HL-60 (cell line): ENCODE results near the gene U2AF1L4.

Experiments used
- GABPA ChIP-seq: IDR thresholded peaks from 2 replicates; pipeline ENCODE4 v1.6.1; 2012; ENCODE audit warnings: low read depth
- POLR2AphosphoS5 ChIP-seq: IDR thresholded peaks from 2 replicates; pipeline ENCODE4 v1.6.1; 2012; ENCODE audit warnings: low read depth
- REST ChIP-seq: IDR thresholded peaks from 2 replicates; pipeline ENCODE4 v1.6.1; 2012; ENCODE audit warnings: low read depth; ENCODE audit not compliant: insufficient replicate concordance
- SPI1 ChIP-seq: IDR thresholded peaks from 2 replicates; pipeline ENCODE4 v1.6.1; 2012; ENCODE audit warnings: low read depth, mild to moderate bottlenecking, borderline replicate concordance
- TF ChIP-seq, protein P1 (sequence below): IDR thresholded peaks from one replicate; pipeline ENCODE4 v1.5.1; 2011; ENCODE audit warnings: low read length, control low read depth, inconsistent platforms; ENCODE audit not compliant: insufficient read depth

DNA sequence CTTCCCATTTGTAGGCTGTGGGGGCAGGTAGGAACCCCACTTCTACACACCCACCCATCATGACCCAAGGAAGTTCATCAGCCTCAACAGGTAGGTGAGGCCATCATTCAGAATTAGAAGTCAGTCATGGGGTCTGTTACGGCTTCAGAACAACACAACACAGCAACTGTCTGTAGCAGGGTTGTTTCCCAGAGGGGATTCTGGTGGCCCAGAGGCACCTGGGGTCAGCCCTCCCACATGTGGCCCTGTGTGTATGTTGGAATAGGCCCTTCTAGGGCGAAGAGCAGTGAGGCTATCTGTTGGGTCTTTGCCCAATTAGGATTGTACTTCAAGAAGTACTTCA lies 6.4 kb downstream of the U2AF1L4 start:
- TF ChIP-seq, protein P1, sequence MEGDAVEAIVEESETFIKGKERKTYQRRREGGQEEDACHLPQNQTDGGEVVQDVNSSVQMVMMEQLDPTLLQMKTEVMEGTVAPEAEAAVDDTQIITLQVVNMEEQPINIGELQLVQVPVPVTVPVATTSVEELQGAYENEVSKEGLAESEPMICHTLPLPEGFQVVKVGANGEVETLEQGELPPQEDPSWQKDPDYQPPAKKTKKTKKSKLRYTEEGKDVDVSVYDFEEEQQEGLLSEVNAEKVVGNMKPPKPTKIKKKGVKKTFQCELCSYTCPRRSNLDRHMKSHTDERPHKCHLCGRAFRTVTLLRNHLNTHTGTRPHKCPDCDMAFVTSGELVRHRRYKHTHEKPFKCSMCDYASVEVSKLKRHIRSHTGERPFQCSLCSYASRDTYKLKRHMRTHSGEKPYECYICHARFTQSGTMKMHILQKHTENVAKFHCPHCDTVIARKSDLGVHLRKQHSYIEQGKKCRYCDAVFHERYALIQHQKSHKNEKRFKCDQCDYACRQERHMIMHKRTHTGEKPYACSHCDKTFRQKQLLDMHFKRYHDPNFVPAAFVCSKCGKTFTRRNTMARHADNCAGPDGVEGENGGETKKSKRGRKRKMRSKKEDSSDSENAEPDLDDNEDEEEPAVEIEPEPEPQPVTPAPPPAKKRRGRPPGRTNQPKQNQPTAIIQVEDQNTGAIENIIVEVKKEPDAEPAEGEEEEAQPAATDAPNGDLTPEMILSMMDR, result no peak
- no peak for TF ChIP-seq REST
- TF ChIP-seq POLR2AphosphoS5, result no peak
- no peak for TF ChIP-seq GABPA
- TF ChIP-seq SPI1, result no peak
